ENCODE measurements around the gene ANKRD55.

ANKRD55 gene

DNA sequence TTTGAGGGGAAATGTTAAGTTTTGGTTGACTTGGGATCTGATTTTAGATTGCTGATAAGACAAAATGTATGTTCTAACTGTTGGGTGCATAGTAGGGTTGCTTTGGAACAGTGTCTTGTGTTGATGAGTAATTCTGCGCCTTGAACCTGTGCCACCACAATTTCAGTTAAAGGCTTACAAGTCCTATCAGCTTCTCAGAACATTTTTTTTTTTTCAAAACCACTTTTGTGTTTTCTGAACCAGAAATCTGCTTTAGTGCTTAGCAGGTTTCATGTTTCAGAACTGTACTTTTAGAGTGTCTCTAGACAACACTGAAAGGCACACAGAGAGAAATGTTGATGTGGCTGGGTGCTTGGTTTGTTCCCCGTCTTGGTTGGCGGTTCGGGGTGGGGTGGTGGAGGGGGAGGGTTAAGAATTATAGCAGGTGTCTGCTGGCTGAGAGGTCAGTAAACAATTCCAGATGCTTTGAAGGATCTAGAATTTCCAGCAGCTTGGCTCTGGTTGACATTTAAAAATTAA, 84.6 kb downstream of the ANKRD55 start:
- in situ Hi-C loops (cut with HindIII; ENCODE audit: low sequenced_read_pairs) = no loop called here
- no peak overlapping the region for H3K4me3 ChIP-seq (ENCODE audit: low read depth, low read length)
- no peak for TF ChIP-seq CTCF (IDR thresholded peaks at IDR 0.05; ENCODE audit: low read depth, low read length)
- peak; percentile 37 for DNase-seq (ENCODE audit: low read depth, low spot score)

GRCh38 chr5:56147659-56148230, 85.4 kb downstream of the ANKRD55 start:
- in situ Hi-C loops (cut with HindIII; ENCODE audit: low sequenced_read_pairs) = no loop called here
- H3K4me3 ChIP-seq (ENCODE audit: low read depth, low read length) = no peak overlapping the region
- no peak for DNase-seq (ENCODE audit: low read depth, low spot score)
- no peak for TF ChIP-seq CTCF (IDR thresholded peaks at IDR 0.05; ENCODE audit: low read depth, low read length)

GRCh38 chr5:56147106-56147505, 86.0 kb downstream of the ANKRD55 start:
- no peak overlapping the region for H3K4me3 ChIP-seq (ENCODE audit: low read depth, low read length)
- no peak for DNase-seq (ENCODE audit: low read depth, low spot score)
- TF ChIP-seq CTCF (IDR thresholded peaks at IDR 0.05; ENCODE audit: low read depth, low read length) = no peak
- in situ Hi-C loops (cut with HindIII; ENCODE audit: low sequenced_read_pairs) = no loop called here

- TF ChIP-seq CTCF (IDR thresholded peaks at IDR 0.05; ENCODE audit: low read depth, low read length) = no peak
- H3K4me3 ChIP-seq (ENCODE audit: low read depth, low read length) = no peak overlapping the region
- in situ Hi-C loops (cut with HindIII; ENCODE audit: low sequenced_read_pairs) = no loop called here
- no peak for DNase-seq (ENCODE audit: low read depth, low spot score)
Measured at GRCh38 chr5:56146674-56147073, 86.5 kb downstream of the ANKRD55 start.

DNA sequence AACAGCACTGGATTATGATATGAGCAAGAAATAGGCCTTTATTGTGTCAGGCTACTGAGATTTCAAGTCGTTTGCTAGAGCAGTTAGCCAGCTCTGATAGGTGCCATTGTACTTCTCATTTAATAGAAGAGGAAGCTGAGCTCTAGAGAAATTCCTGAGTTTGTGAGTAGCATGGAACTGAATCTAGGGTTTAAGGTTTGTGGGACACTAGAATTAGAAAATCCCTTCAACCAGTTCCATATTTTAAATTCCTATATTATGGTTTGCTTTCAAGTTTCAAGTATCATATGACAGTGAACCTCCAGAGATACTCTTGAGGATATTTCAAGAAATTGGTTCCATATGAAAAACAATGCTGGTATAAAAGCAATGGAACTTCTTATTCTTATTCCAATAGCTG, 87.6 kb downstream of the ANKRD55 start:
- in situ Hi-C loops (cut with HindIII; ENCODE audit: low sequenced_read_pairs) = no loop called here
- TF ChIP-seq CTCF (IDR thresholded peaks at IDR 0.05; ENCODE audit: low read depth, low read length) = no peak
- no peak overlapping the region for H3K4me3 ChIP-seq (ENCODE audit: low read depth, low read length)
- DNase-seq (ENCODE audit: low read depth, low spot score) = no peak

DNA sequence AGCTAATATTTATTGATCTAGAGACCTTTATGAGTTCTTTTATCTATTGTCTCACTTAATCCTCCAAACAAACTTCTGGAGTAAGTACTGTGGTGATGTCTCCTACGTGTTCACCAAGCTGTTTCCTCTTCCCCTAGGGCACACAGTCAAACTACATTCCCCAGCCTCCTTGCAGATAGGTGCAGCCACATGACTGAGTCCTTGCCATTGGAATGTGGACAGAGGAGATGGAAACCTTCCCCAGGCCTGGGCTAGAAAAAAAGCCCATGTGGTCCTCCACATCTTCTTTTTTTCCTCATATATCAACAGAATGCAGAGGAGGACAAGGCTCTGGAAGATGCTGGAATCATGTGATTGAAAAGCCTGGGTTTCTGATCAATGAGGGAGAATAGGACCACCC, 88.0 kb downstream of the ANKRD55 start:
- no peak for TF ChIP-seq CTCF (IDR thresholded peaks at IDR 0.05; ENCODE audit: low read depth, low read length)
- DNase-seq (ENCODE audit: low read depth, low spot score) = no peak
- in situ Hi-C loops (cut with HindIII; ENCODE audit: low sequenced_read_pairs) = no loop called here

More for the DNA sequence above, 88.0 kb downstream of the ANKRD55 start:
- no peak overlapping the region for H3K4me3 ChIP-seq (ENCODE audit: low read depth, low read length)

All from astrocyte of the spinal cord (primary cell).